GM19193 (cell line): ENCODE measurements around the gene ROBO1.

Source experiments
- POLR2A ChIP-seq: IDR thresholded peaks from 4 replicates; pipeline ENCODE4 v1.6.1; 2011; ENCODE audit not compliant: insufficient read depth, insufficient read length; ENCODE audit errors: extremely low read depth

The ROBO1 gene

GRCh38 chr3:79473993-79474392 lies 293.8 kb downstream of the ROBO1 start:
- TF ChIP-seq POLR2A = no peak

DNA sequence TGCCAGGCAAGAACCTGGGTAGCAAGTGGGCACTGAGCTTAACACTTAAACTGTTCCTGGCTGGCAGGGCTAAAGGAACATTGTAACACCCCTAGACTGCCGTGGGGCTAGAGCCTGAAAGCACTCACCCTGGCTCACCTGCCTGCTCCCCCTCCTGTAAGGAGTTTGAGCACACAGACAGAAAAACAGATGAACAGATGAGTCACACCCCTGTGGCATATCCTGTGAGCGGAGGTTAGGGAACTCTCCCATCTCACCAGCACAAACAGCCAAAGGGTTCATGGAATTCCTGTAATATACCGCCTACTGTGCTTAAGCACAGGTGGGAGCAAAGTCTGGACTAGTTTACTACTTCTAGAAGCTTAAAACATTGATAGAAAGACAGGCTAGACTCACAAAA lies 300.1 kb downstream of the ROBO1 start:
- no peak for TF ChIP-seq POLR2A

DNA sequence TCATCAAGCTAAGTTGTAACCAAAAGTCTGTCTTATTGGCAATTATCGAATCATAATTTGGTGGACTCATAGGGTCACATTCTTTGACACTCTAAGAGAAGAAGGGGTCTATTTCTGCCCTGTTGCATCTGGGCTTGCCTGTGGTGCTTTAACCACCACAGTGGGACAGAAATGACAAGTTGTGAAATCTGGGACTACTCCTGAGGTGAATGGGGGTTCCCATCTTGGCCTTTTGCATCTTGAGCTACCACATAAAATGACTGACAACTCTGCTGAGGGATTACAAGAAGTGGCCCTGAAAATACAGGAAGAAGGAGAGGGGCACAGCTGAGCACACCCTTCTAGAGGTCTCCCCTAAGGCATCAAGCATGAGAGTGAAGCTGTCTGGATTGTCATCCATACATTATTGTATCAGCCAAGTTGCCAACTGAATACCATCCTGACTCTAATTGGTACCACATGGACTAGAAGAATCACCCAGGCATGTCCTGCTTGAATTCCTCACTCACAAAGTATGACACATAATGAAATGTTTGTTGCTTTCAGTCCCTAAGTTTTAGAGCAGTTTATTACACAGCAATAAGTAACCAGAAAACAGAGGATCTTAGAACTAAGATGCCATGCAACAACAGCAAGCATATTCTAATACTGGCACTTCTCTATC lies 306.5 kb downstream of the ROBO1 start:
- no peak for TF ChIP-seq POLR2A

DNA sequence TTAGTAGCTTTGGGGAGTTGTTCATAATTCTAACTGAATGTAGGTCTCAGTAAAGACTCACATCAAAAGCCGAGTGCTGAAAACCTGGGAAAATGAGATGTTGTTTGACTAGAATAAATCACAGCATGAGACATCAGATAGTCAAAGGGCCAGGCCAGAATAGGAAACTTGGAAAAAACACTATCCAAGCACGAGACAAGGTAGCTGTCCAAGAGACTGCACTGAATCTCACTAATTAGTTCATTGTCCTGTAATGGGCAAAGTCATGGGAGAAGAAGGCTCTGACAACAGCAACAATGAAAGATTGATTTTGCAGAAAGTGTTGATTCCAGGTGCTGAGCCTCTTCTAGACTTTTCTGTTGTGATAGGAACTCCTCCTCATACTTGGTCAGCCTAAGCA lies 314.2 kb downstream of the ROBO1 start:
- TF ChIP-seq POLR2A = no peak

- no peak for TF ChIP-seq POLR2A
Measured at GRCh38 chr3:79436387-79436786, 331.4 kb downstream of the ROBO1 start.

- no peak for TF ChIP-seq POLR2A
Measured at GRCh38 chr3:79427081-79427480, 340.7 kb downstream of the ROBO1 start.

DNA sequence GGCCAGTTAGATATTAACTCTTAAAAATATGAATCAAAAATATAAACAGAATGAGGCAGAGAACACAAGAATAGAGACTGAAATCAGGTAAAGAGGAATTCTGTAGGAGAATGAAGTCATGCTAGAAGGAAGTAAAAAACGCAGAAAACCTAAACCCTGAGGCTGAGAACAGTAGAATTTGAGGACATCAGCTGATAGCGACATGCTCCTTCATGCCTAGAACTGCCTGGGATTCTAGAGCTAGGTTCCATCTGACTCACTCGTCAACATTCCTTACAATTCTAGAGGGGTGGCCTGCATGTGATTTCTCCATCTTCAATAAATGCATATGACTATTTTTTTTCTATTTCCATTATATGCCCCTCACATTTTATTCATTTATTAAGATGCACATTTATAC lies 343.0 kb downstream of the ROBO1 start:
- no peak for TF ChIP-seq POLR2A

- TF ChIP-seq POLR2A = no peak
Measured at GRCh38 chr3:79423417-79423816, 344.4 kb downstream of the ROBO1 start.

DNA sequence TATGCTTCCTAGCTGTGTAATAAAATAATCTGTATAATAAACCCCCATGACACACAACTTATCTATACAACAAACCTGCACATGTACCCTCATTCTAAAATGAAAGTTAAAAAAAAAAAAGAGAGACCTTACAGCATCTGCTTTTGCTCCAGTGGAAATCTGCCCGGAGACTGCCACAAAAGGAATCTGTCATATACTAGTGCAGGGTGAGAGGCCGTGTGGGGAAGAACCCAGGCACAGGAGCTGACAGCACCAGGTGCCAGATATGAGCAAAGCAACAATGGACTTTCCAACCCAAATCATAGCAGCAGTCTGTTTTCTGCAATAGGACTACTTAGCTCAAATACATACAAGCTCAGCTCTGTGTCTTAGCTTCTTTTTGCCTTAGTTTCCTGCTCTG lies 346.5 kb downstream of the ROBO1 start:
- no peak for TF ChIP-seq POLR2A

GRCh38 chr3:79418855-79419621 lies 348.8 kb downstream of the ROBO1 start:
- no peak for TF ChIP-seq POLR2A

- TF ChIP-seq POLR2A = no peak
Measured at GRCh38 chr3:79415356-79415755, 352.4 kb downstream of the ROBO1 start.

DNA sequence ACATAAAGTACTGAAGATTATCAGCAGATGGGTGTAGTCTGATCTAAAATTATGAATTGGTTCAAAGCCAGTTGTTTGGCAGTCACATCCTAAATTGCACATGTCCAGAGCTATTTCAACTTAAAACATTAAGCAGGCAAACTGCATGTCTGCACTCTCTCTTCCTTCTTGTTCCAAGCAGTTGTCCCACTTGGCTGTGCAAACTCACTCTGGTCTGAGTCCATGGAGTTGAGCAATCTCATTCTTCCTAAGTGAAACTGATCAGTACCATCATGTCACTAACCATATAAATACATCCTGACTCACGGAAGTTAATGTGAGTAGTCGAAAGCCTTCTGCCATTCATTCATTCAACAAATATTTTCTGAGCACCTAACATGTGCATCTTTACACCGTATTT lies 353.0 kb downstream of the ROBO1 start:
- TF ChIP-seq POLR2A = no peak

GRCh38 chr3:79414035-79414434 lies 353.8 kb downstream of the ROBO1 start:
- no peak for TF ChIP-seq POLR2A

DNA sequence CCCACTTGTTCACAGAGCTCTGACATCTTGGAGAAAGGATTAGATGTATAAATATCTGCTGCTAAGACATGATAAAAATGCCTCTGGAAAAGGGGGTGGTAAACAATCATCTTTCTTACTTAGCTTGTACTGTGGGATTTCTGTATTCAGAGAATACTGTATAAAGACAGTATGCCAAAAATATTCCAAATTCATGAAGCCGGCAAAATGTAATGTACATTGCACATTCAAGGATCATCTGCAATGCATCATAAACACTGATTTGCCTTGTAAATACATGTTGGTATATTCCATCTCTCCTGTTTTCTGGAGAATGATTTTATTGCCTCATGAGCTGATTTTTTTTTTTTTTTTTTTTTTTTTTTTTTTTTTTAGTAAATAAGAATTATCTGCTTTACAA lies 355.3 kb downstream of the ROBO1 start:
- TF ChIP-seq POLR2A = no peak

GRCh38 chr3:79410617-79411016 lies 357.2 kb downstream of the ROBO1 start:
- TF ChIP-seq POLR2A = no peak

- no peak for TF ChIP-seq POLR2A
Measured at GRCh38 chr3:79410136-79410535, 357.7 kb downstream of the ROBO1 start.

DNA sequence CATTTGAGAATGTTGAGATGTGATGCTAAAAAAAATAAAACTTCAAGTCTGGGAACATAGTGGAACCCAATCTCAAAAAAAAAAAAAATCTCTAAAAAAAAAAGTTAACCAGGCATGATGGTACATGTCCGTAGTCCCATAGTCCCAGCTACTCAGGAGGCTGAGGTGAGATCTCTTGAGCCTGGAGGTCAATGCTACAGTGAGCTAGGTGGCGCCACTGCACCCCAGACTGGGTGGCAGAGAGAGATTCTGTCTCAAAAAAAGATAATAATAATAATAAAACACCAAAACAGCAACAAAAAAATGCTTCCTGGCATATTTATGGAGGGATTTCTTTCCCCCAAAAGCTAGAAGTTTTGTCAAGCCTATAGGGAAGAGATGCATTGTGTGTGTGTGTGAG lies 361.6 kb downstream of the ROBO1 start:
- no peak for TF ChIP-seq POLR2A

- no peak for TF ChIP-seq POLR2A
Measured at GRCh38 chr3:79405183-79405582, 362.6 kb downstream of the ROBO1 start.

DNA sequence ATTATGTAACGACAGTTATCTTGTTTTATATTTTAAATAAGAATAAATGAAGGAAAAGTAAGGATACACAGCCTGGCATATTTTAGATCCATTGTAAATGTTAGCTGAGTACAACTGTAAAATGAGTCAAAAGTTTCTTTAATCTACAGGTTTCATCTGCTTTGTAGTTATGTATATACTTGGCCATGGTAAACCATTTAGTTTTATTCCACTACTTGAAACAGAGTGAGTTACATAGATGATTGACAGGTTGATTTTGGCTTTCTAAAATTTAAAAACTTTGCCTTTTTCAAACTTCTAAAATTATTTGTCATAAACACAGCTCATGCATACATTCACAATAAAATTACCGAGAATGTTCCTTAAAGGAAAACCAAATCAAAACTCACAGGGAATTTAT lies 371.2 kb downstream of the ROBO1 start:
- no peak for TF ChIP-seq POLR2A
